H9 (cell line): Measurements from ENCODE around the gene KCNMB2. TPM values are rescaled to one million over a fixed set of nuclear protein-coding genes. Genes with fewer than 3 reads are reported as not detected.

Source experiments
- DNase-seq: peaks from one replicate; pipeline ENCODE4 v3.0.0-alpha.2; 2017
- H2AFZ ChIP-seq: one replicate; pipeline ENCODE4 v1.6.1; 2013; ENCODE audit warnings: mild to moderate bottlenecking, low read length, control low read depth, moderate library complexity
- H2AK5ac ChIP-seq: 2 replicates; pipeline ENCODE4 v1.6.1; 2013; ENCODE audit warnings: low read length, control low read depth, mixed read lengths; ENCODE audit not compliant: insufficient read length
- H2BK120ac ChIP-seq: one replicate; pipeline ENCODE4 v1.6.1; 2013; ENCODE audit warnings: low read depth, mild to moderate bottlenecking, low read length, control low read depth, inconsistent platforms; ENCODE audit not compliant: poor library complexity, severe bottlenecking
- H2BK12ac ChIP-seq: 2 replicates; pipeline ENCODE4 v1.6.1; 2013; ENCODE audit warnings: low read length, control low read depth, mixed read lengths, low read depth; ENCODE audit not compliant: insufficient read length
- H2BK15ac ChIP-seq: 2 replicates; pipeline ENCODE4 v1.6.1; 2013; ENCODE audit warnings: low read depth, low read length, control low read depth
- H2BK20ac ChIP-seq: one replicate; pipeline ENCODE4 v1.6.1; 2013; ENCODE audit warnings: low read depth, mild to moderate bottlenecking, low read length, control low read depth, inconsistent platforms; ENCODE audit not compliant: poor library complexity, severe bottlenecking
- H2BK5ac ChIP-seq: 2 replicates; pipeline ENCODE4 v1.6.1; 2013; ENCODE audit warnings: low read length, control low read depth, mixed read lengths; ENCODE audit not compliant: insufficient read length
- H3K14ac ChIP-seq: 2 replicates; pipeline ENCODE4 v1.6.1; 2013; ENCODE audit warnings: low read length, control low read depth; ENCODE audit not compliant: insufficient read depth
- H3K18ac ChIP-seq: 2 replicates; pipeline ENCODE4 v1.6.1; 2013; ENCODE audit warnings: low read depth, mild to moderate bottlenecking, mixed read lengths, low read length, control low read depth; ENCODE audit not compliant: insufficient read length
- H3K23ac ChIP-seq: 2 replicates; pipeline ENCODE4 v1.6.1; 2013; ENCODE audit warnings: low read length, control low read depth, mixed read lengths, low read depth; ENCODE audit not compliant: insufficient read length
- H3K23me2 ChIP-seq: 2 replicates; pipeline ENCODE4 v1.6.1; 2013; ENCODE audit warnings: low read depth, mild to moderate bottlenecking, mixed read lengths, low read length, control low read depth; ENCODE audit not compliant: insufficient read length, poor library complexity, severe bottlenecking
- H3K27ac ChIP-seq: 2 replicates; pipeline ENCODE4 v1.5.1; 2013; ENCODE audit warnings: low read length, control low read depth, mixed read lengths, low read depth; ENCODE audit not compliant: insufficient read length
- H3K27me3 ChIP-seq: 2 replicates; pipeline ENCODE4 v1.6.1; 2013; ENCODE audit warnings: low read length, control low read depth, inconsistent platforms; ENCODE audit not compliant: insufficient read depth
- H3K4ac ChIP-seq: 2 replicates; pipeline ENCODE4 v1.6.1; 2013; ENCODE audit warnings: low read depth, mild to moderate bottlenecking, control low read depth, inconsistent platforms, low read length, moderate library complexity
- H3K4me1 ChIP-seq: 2 replicates; pipeline ENCODE4 v1.6.1; 2013; ENCODE audit warnings: low read length, control low read depth, inconsistent platforms; ENCODE audit not compliant: insufficient read depth
- H3K4me2 ChIP-seq: 2 replicates; pipeline ENCODE4 v1.6.1; 2013; ENCODE audit warnings: low read length, control low read depth, mixed read lengths; ENCODE audit not compliant: insufficient read length, insufficient read depth
- H3K56ac ChIP-seq: 2 replicates; pipeline ENCODE4 v1.6.1; 2013; ENCODE audit warnings: low read depth, mild to moderate bottlenecking, mixed read lengths, low read length, control low read depth; ENCODE audit not compliant: insufficient read length
- H3K79me1 ChIP-seq: 2 replicates; pipeline ENCODE4 v1.6.1; 2013; ENCODE audit warnings: low read depth, mild to moderate bottlenecking, moderate library complexity, low read length, control low read depth, inconsistent platforms; ENCODE audit not compliant: insufficient read depth, poor library complexity, severe bottlenecking
- H3K79me2 ChIP-seq: 2 replicates; pipeline ENCODE4 v1.6.1; 2013; ENCODE audit warnings: low read length, control low read depth, inconsistent platforms; ENCODE audit not compliant: insufficient read depth
- H3K9ac ChIP-seq: 2 replicates; pipeline ENCODE4 v1.6.1; 2013; ENCODE audit warnings: low read length, control low read depth, mixed read lengths; ENCODE audit not compliant: insufficient read length; ENCODE audit errors: extremely low read depth
- H3K9me3 ChIP-seq: one replicate; pipeline ENCODE4 v1.6.1; 2013; ENCODE audit warnings: low read depth, low read length, inconsistent platforms; ENCODE audit not compliant: control insufficient read depth
- H3T11ph ChIP-seq: one replicate; pipeline ENCODE4 v1.6.1; 2013; ENCODE audit warnings: mild to moderate bottlenecking, low read length, control low read depth, inconsistent platforms
- H4K20me1 ChIP-seq: one replicate; pipeline ENCODE4 v1.6.1; 2013; ENCODE audit not compliant: control insufficient read depth, insufficient read length, insufficient read depth
- H4K5ac ChIP-seq: 2 replicates; pipeline ENCODE4 v1.6.1; 2013; ENCODE audit warnings: low read depth, mild to moderate bottlenecking, mixed read lengths, low read length, control low read depth; ENCODE audit not compliant: insufficient read length
- H4K8ac ChIP-seq: replicated peaks from 2 replicates; pipeline ENCODE4 v1.6.1; 2013; ENCODE audit warnings: low read length, control low read depth, mixed read lengths, low read depth; ENCODE audit not compliant: insufficient read length
- H4K91ac ChIP-seq: 2 replicates; pipeline ENCODE4 v1.6.1; 2013; ENCODE audit warnings: low read depth, mild to moderate bottlenecking, moderate library complexity, mixed read lengths, low read length, control low read depth; ENCODE audit not compliant: insufficient read length
- H3K27ac Mint-ChIP-seq, 3 experiments: 2 replicates in 2 of 3; 3 replicates in 1 of 3; pipeline ENCODE4 v1.8.0; 2020 to 2021; ENCODE audit warnings: mixed read lengths in 3 of 3, mild to moderate bottlenecking in 1 of 3, moderate library complexity in 1 of 3
- H3K27me3 Mint-ChIP-seq: 2 replicates; pipeline ENCODE4 v1.8.0; 2021; ENCODE audit warnings: low read depth, mild to moderate bottlenecking, moderate library complexity, mixed read lengths
- H3K36me3 Mint-ChIP-seq, 3 experiments: 2 replicates in 2 of 3; 3 replicates in 1 of 3; pipeline ENCODE4 v1.8.0; 2020 to 2021; ENCODE audit warnings: low read depth in 3 of 3, mixed read lengths in 3 of 3; ENCODE audit not compliant: insufficient read depth in 1 of 3
- H3K4me1 Mint-ChIP-seq, 2 experiments: 2 replicates each; pipeline ENCODE4 v1.8.0; 2020; ENCODE audit warnings: mixed read lengths in 2 of 2
- H3K4me3 Mint-ChIP-seq, 2 experiments: 2 replicates in 1 of 2; 3 replicates in 1 of 2; pipeline ENCODE4 v1.8.0; 2020 to 2021; ENCODE audit warnings: mild to moderate bottlenecking in 2 of 2, mixed read lengths in 2 of 2, moderate library complexity in 1 of 2
- H3K9me3 Mint-ChIP-seq, 2 experiments: 2 replicates in 1 of 2; 3 replicates in 1 of 2; pipeline ENCODE4 v1.8.0; 2020; ENCODE audit warnings: mild to moderate bottlenecking in 2 of 2, mixed read lengths in 2 of 2, moderate library complexity in 1 of 2
- total RNA-seq: library from RNA; stranded (reverse); gene quantifications from 2 replicates; pipeline ENCODE4 v1.2.1, GENCODE V29; 2021
- TF ChIP-seq, protein P1 (sequence below): fragments of 200-600 bp; sonication (generic); conservative IDR thresholded peaks from 3 replicates; pipeline ENCODE4 v1.8.0; 2021; ENCODE audit warnings: antibody characterized with exemption, mild to moderate bottlenecking

KCNMB2 gene
- total RNA-seq, 1 experiment from 2014 or later = not detected

DNA sequence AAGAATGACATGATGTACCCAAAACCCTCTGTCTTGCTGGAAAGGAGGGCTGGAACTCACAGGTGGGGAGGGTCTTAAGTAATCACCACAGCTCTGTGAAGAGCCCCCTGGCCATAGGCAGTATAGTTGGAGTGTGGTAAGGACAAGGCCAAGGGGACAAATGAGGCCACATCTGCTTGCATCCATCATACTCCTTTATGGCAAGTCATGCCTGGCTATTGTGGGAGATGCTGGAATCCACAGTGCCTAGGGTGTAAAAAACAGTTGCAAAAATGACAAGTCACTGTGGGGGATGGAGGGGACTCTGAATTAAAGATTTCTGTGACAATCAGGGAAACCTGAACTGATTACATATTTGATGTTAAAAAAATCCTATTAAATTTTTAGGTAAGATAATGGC, 258.5 kb downstream of the KCNMB2 start:
- H3K4ac ChIP-seq = no peak overlapping the region
- no peaks in the 10 kb centered on the region for H4K20me1 ChIP-seq
- H3K27ac ChIP-seq = no peak overlapping the region
- TF ChIP-seq, protein P1, sequence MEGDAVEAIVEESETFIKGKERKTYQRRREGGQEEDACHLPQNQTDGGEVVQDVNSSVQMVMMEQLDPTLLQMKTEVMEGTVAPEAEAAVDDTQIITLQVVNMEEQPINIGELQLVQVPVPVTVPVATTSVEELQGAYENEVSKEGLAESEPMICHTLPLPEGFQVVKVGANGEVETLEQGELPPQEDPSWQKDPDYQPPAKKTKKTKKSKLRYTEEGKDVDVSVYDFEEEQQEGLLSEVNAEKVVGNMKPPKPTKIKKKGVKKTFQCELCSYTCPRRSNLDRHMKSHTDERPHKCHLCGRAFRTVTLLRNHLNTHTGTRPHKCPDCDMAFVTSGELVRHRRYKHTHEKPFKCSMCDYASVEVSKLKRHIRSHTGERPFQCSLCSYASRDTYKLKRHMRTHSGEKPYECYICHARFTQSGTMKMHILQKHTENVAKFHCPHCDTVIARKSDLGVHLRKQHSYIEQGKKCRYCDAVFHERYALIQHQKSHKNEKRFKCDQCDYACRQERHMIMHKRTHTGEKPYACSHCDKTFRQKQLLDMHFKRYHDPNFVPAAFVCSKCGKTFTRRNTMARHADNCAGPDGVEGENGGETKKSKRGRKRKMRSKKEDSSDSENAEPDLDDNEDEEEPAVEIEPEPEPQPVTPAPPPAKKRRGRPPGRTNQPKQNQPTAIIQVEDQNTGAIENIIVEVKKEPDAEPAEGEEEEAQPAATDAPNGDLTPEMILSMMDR = no peak
- no peak overlapping the region for H3K27ac Mint-ChIP-seq
- H4K5ac ChIP-seq = no peak overlapping the region
- H3K9ac ChIP-seq = no peak overlapping the region
- H4K8ac ChIP-seq = no peak overlapping the region
- no peaks in the 10 kb centered on the region for H3K79me1 ChIP-seq
- no peak overlapping the region for H3K4me3 Mint-ChIP-seq
- no peak overlapping the region for H3T11ph ChIP-seq
- H2BK120ac ChIP-seq = no peak overlapping the region
- no peaks in the 10 kb centered on the region for H3K36me3 Mint-ChIP-seq
- no peaks in the 10 kb centered on the region for H3K4me1 Mint-ChIP-seq
- H3K27me3 ChIP-seq = no peaks in the 10 kb centered on the region
- no peaks in the 10 kb centered on the region for H3K23me2 ChIP-seq
- no peaks in the 10 kb centered on the region for H3K9me3 ChIP-seq
- H3K23ac ChIP-seq = no peak overlapping the region
- no peaks in the 10 kb centered on the region for H3K9me3 Mint-ChIP-seq
- no peak overlapping the region for H2AFZ ChIP-seq
- no peak for DNase-seq
- H3K4me1 ChIP-seq = no peaks in the 10 kb centered on the region
- no peak overlapping the region for H3K56ac ChIP-seq
- H3K4me2 ChIP-seq = no peak overlapping the region
- H2BK15ac ChIP-seq = no peak overlapping the region
- H3K14ac ChIP-seq = no peak overlapping the region
- no peak overlapping the region for H2AK5ac ChIP-seq
- no peak overlapping the region for H3K18ac ChIP-seq
- H3K27me3 Mint-ChIP-seq = no peaks in the 10 kb centered on the region
- no peak overlapping the region for H2BK12ac ChIP-seq
- no peak overlapping the region for H4K91ac ChIP-seq
- H3K79me2 ChIP-seq = no peaks in the 10 kb centered on the region
- H2BK20ac ChIP-seq = no peak overlapping the region
- H2BK5ac ChIP-seq = no peak overlapping the region
